ENCODE data around the gene PDZD2. TPM values are rescaled to one million over a fixed set of nuclear protein-coding genes. Genes with fewer than 3 reads are reported as not detected.

PDZD2 gene
- total RNA-seq, 2 experiments from 2014 or later = 0.05 to 0.25 TPM

- H3K36me3 Mint-ChIP-seq (ENCODE audit: low read depth) = no peaks in the 10 kb centered on the region
- H3K9me3 Mint-ChIP-seq = no peaks in the 10 kb centered on the region
- H3K4me3 Mint-ChIP-seq = no peak overlapping the region
- no peaks in the 10 kb centered on the region for H3K27me3 Mint-ChIP-seq (ENCODE audit: low read depth)
- CTCF ChIA-PET = no interaction called here
- no peak overlapping the region for H3K27ac Mint-ChIP-seq
- no peak for DNase-seq
- peaks cover 9% of the 10 kb centered on the region for H3K4me1 Mint-ChIP-seq (ENCODE audit: low read depth)
- intact Hi-C loops (cut with micrococcal nuclease) = no loop called here
Observed at GRCh38 chr5:31993165-31993961, 354.4 kb downstream of the PDZD2 start.

- Mint-ChIP-seq H3K27ac (no peak overlapping the region), H3K36me3 (ENCODE audit: low read depth) (no peaks in the 10 kb centered on the region), H3K4me3 (no peak overlapping the region), H3K27me3 (ENCODE audit: low read depth) (no peaks in the 10 kb centered on the region), H3K9me3 (no peaks in the 10 kb centered on the region), H3K4me1 (ENCODE audit: low read depth) (peaks cover 9% of the 10 kb centered on the region)
- DNase-seq = no peak
- intact Hi-C loops (cut with micrococcal nuclease) = no loop called here
- CTCF ChIA-PET = no interaction called here
Observed at GRCh38 chr5:31995006-31995405, 356.1 kb downstream of the PDZD2 start.

GRCh38 chr5:31995714-31996113 lies 356.8 kb downstream of the PDZD2 start:
- Mint-ChIP-seq H3K36me3 (ENCODE audit: low read depth) (no peaks in the 10 kb centered on the region), H3K4me3 (no peak overlapping the region), H3K27me3 (ENCODE audit: low read depth) (no peaks in the 10 kb centered on the region), H3K4me1 (ENCODE audit: low read depth) (peaks cover 9% of the 10 kb centered on the region), H3K27ac (no peak overlapping the region), H3K9me3 (no peaks in the 10 kb centered on the region)
- no peak for DNase-seq
- CTCF ChIA-PET = no interaction called here
- intact Hi-C loops (cut with micrococcal nuclease) = no loop called here

DNA sequence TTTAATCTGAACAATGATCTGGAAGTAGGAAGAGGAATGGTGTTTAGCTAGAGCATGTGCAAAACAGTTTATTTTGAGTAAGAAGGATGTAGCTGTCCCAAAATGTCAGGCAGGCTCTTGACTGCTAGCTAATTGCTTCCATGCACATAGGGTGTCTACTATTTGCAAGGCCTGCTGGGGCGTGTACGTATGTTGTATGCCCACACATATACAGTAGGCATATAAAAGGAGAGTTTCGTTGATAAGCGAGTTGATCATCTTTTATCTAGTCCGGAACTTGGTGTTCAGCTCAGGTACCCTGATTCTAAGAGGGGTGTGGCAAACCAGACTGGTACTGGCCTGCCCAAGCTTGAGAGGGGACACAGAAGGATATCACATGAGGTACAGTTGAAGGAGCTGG lies 358.0 kb downstream of the PDZD2 start:
- CTCF ChIA-PET = interaction anchor here (0.9 to 1.0 kb wide), 2 partner anchors 8 to 142 kb away, joined by 3 read pairs; no protein-coding TSS in a partner anchor
- no peaks in the 10 kb centered on the region for H3K9me3 Mint-ChIP-seq
- H3K27ac Mint-ChIP-seq = no peak overlapping the region
- H3K27me3 Mint-ChIP-seq (ENCODE audit: low read depth) = no peaks in the 10 kb centered on the region
- no peak overlapping the region for H3K4me3 Mint-ChIP-seq
- intact Hi-C loops (cut with micrococcal nuclease) = no loop called here
- peaks cover 9% of the 10 kb centered on the region for H3K4me1 Mint-ChIP-seq (ENCODE audit: low read depth)
- H3K36me3 Mint-ChIP-seq (ENCODE audit: low read depth) = no peaks in the 10 kb centered on the region
- no peak for DNase-seq

GRCh38 chr5:31999470-31999869 lies 360.5 kb downstream of the PDZD2 start:
- Mint-ChIP-seq H3K4me1 (ENCODE audit: low read depth) (peaks cover 9% of the 10 kb centered on the region), H3K36me3 (ENCODE audit: low read depth) (no peaks in the 10 kb centered on the region), H3K27me3 (ENCODE audit: low read depth) (no peaks in the 10 kb centered on the region), H3K9me3 (no peaks in the 10 kb centered on the region), H3K27ac (no peak overlapping the region), H3K4me3 (no peak overlapping the region)
- DNase-seq = no peak
- intact Hi-C loops (cut with micrococcal nuclease) = no loop called here
- CTCF ChIA-PET = no interaction called here

- peaks cover 4% of the 10 kb centered on the region for H3K4me1 Mint-ChIP-seq (ENCODE audit: low read depth)
- intact Hi-C loops (cut with micrococcal nuclease) = no loop called here
- H3K9me3 Mint-ChIP-seq = no peaks in the 10 kb centered on the region
- H3K27ac Mint-ChIP-seq = no peak overlapping the region
- H3K36me3 Mint-ChIP-seq (ENCODE audit: low read depth) = no peaks in the 10 kb centered on the region
- CTCF ChIA-PET = interaction anchor here (1.0 kb wide), 1 partner anchor 192 kb away, joined by 3 read pairs; no protein-coding TSS in a partner anchor
- H3K27me3 Mint-ChIP-seq (ENCODE audit: low read depth) = no peaks in the 10 kb centered on the region
- no peak for DNase-seq
- no peak overlapping the region for H3K4me3 Mint-ChIP-seq
Observed at GRCh38 chr5:32000731-32001130, 361.8 kb downstream of the PDZD2 start.

DNA sequence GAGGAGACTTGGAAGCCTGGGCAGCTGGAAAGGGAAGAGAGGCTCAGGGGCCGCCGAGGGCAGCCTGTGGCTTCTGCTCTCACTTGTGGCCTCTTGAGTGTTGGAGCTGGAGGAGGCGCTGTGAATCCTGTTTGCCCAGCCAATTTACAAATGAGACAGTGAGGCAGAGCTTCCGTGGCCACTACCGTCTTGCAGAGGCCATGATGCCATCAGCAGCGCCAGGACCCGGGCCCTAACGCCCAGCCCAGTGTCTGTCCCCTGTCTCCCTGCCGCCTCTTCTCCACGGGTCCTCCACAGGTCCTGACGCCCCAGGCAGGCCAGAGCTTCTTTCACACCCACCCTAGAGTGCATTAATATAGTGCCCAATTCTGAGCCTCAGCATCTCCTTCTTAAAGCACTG lies 362.4 kb downstream of the PDZD2 start:
- no peak for DNase-seq
- H3K4me3 Mint-ChIP-seq = no peak overlapping the region
- H3K36me3 Mint-ChIP-seq (ENCODE audit: low read depth) = no peaks in the 10 kb centered on the region
- CTCF ChIA-PET = interaction anchor here (1.0 kb wide), 1 partner anchor 192 kb away, joined by 3 read pairs; no protein-coding TSS in a partner anchor
- H3K4me1 Mint-ChIP-seq (ENCODE audit: low read depth) = no peaks in the 10 kb centered on the region
- H3K27ac Mint-ChIP-seq = no peak overlapping the region
- H3K9me3 Mint-ChIP-seq = no peaks in the 10 kb centered on the region
- no peaks in the 10 kb centered on the region for H3K27me3 Mint-ChIP-seq (ENCODE audit: low read depth)
- intact Hi-C loops (cut with micrococcal nuclease) = no loop called here

- H3K4me1 Mint-ChIP-seq (ENCODE audit: low read depth) = no peaks in the 10 kb centered on the region
- no peak overlapping the region for H3K27ac Mint-ChIP-seq
- DNase-seq = no peak
- CTCF ChIA-PET = interaction anchor here (1.0 kb wide), 1 partner anchor 193 kb away, joined by 3 read pairs; no protein-coding TSS in a partner anchor
- H3K9me3 Mint-ChIP-seq = no peaks in the 10 kb centered on the region
- intact Hi-C loops (cut with micrococcal nuclease) = no loop called here
- H3K4me3 Mint-ChIP-seq = no peak overlapping the region
- H3K36me3 Mint-ChIP-seq (ENCODE audit: low read depth) = no peaks in the 10 kb centered on the region
- H3K27me3 Mint-ChIP-seq (ENCODE audit: low read depth) = no peaks in the 10 kb centered on the region
Observed at GRCh38 chr5:32001707-32002106, 362.8 kb downstream of the PDZD2 start.

GRCh38 chr5:32002755-32003154 lies 363.8 kb downstream of the PDZD2 start:
- H3K4me1 Mint-ChIP-seq (ENCODE audit: low read depth) = no peaks in the 10 kb centered on the region
- intact Hi-C loops (cut with micrococcal nuclease) = no loop called here
- no peak for DNase-seq
- no peaks in the 10 kb centered on the region for H3K9me3 Mint-ChIP-seq
- CTCF ChIA-PET = no interaction called here
- H3K27ac Mint-ChIP-seq = no peak overlapping the region
- no peaks in the 10 kb centered on the region for H3K36me3 Mint-ChIP-seq (ENCODE audit: low read depth)
- no peak overlapping the region for H3K4me3 Mint-ChIP-seq
- H3K27me3 Mint-ChIP-seq (ENCODE audit: low read depth) = no peaks in the 10 kb centered on the region

GRCh38 chr5:32003981-32004380 lies 365.1 kb downstream of the PDZD2 start:
- no peaks in the 10 kb centered on the region for H3K9me3 Mint-ChIP-seq
- no peaks in the 10 kb centered on the region for H3K36me3 Mint-ChIP-seq (ENCODE audit: low read depth)
- no peaks in the 10 kb centered on the region for H3K27me3 Mint-ChIP-seq (ENCODE audit: low read depth)
- no peaks in the 10 kb centered on the region for H3K4me1 Mint-ChIP-seq (ENCODE audit: low read depth)
- intact Hi-C loops (cut with micrococcal nuclease) = no loop called here
- H3K27ac Mint-ChIP-seq = no peak overlapping the region
- no peak overlapping the region for H3K4me3 Mint-ChIP-seq
- no peak for DNase-seq
- CTCF ChIA-PET = no interaction called here

DNA sequence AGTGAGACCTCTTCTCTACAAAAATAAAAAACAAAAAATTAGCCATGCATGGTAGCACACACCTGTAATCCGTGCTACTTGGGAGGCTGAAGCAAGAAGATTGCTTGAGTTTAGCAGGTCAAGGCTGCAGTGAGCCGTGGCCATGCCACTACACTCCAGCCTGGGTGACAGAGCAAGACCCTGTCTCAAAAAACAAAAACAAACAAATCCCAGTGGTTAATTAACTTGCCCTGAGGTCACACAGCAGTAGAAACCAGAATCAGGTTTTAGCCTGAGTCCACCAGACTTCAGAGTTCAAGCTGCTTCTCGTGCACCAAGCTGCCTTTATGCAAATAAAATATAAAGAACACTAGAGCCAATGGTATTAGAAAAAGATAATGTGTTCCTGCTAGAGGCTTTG lies 365.5 kb downstream of the PDZD2 start:
- H3K9me3 Mint-ChIP-seq = no peaks in the 10 kb centered on the region
- no peaks in the 10 kb centered on the region for H3K4me1 Mint-ChIP-seq (ENCODE audit: low read depth)
- H3K27ac Mint-ChIP-seq = no peak overlapping the region
- intact Hi-C loops (cut with micrococcal nuclease) = no loop called here
- no peaks in the 10 kb centered on the region for H3K36me3 Mint-ChIP-seq (ENCODE audit: low read depth)
- H3K4me3 Mint-ChIP-seq = no peak overlapping the region
- CTCF ChIA-PET = no interaction called here
- no peaks in the 10 kb centered on the region for H3K27me3 Mint-ChIP-seq (ENCODE audit: low read depth)
- DNase-seq = no peak

- Mint-ChIP-seq H3K27me3 (ENCODE audit: low read depth) (no peaks in the 10 kb centered on the region), H3K9me3 (no peaks in the 10 kb centered on the region), H3K4me3 (no peak overlapping the region), H3K27ac (no peak overlapping the region), H3K4me1 (ENCODE audit: low read depth) (no peaks in the 10 kb centered on the region), H3K36me3 (ENCODE audit: low read depth) (no peaks in the 10 kb centered on the region)
- CTCF ChIA-PET = interaction anchor here (0.6 kb wide), 1 partner anchor 18 kb away, joined by 3 read pairs; no protein-coding TSS in a partner anchor
- no peak for DNase-seq
- intact Hi-C loops (cut with micrococcal nuclease) = no loop called here
Observed at GRCh38 chr5:32008746-32009145, 369.8 kb downstream of the PDZD2 start.

GRCh38 chr5:32013658-32014057 lies 374.7 kb downstream of the PDZD2 start:
- intact Hi-C loops (cut with micrococcal nuclease) = no loop called here
- Mint-ChIP-seq H3K4me1 (ENCODE audit: low read depth) (peaks cover 2% of the 10 kb centered on the region), H3K27me3 (ENCODE audit: low read depth) (no peaks in the 10 kb centered on the region), H3K4me3 (no peak overlapping the region), H3K36me3 (ENCODE audit: low read depth) (no peaks in the 10 kb centered on the region), H3K9me3 (no peaks in the 10 kb centered on the region), H3K27ac (no peak overlapping the region)
- CTCF ChIA-PET = interaction anchor here (0.7 kb wide), 1 partner anchor 933 kb away, joined by 6 read pairs; no protein-coding TSS in a partner anchor
- DNase-seq = no peak
